Hematopoietic multipotent progenitor cell treated with erythropoietin and hydrocortisone succinate and interleukin-3 and kit ligand, for 15 days (in vitro differentiated cells): ENCODE results near the gene CABLES1.

Experiments
- DNase-seq: peaks from one replicate; pipeline ENCODE4 v3.0.0-alpha.2; 2015; ENCODE audit warnings: low spot score

Gene CABLES1

DNA sequence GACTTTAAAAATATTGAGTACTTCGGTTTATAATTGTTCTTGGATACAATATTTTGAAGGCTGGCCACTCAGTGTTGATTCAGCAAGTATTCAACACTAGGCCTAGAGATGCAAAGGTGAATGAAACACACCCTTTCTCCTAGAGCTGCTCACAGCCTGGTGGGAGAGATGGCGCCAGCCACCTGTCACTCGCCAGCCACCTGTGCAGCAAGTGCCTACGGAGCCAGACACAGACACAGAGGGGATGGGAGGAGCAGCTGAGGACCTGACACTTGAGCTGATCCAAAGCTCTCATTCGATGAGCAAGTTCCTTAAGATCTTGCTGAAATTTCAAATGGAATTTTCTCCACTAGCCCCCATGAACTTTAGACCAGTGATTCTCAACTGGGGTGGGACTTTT lies 166.7 kb downstream of the CABLES1 start:
- DNase-seq = no peak

- DNase-seq = no peak
Measured at GRCh38 chr18:23302511-23302850, 167.2 kb downstream of the CABLES1 start.

GRCh38 chr18:23302851-23303527 lies 167.7 kb downstream of the CABLES1 start:
- DNase-seq = no peak

- no peak for DNase-seq
Measured at GRCh38 chr18:23306822-23307221, 171.5 kb downstream of the CABLES1 start.

- DNase-seq = no peak
Measured at GRCh38 chr18:23307567-23308295, 172.4 kb downstream of the CABLES1 start.
